GM19455 (cell line): ENCODE data around the gene TTC16.
"Not testable (repeated sequence)": the region's sequence is repeated elsewhere in the genome, so short reads cannot be mapped to it uniquely, and the experiment has no call there.

Source experiments
- ATAC-seq: cut with Tn5 transposase; IDR thresholded peaks from one replicate; pipeline ENCODE4 v1.9.1; 2021; ENCODE audit not compliant: unreplicated experiment

The TTC16 gene

DNA sequence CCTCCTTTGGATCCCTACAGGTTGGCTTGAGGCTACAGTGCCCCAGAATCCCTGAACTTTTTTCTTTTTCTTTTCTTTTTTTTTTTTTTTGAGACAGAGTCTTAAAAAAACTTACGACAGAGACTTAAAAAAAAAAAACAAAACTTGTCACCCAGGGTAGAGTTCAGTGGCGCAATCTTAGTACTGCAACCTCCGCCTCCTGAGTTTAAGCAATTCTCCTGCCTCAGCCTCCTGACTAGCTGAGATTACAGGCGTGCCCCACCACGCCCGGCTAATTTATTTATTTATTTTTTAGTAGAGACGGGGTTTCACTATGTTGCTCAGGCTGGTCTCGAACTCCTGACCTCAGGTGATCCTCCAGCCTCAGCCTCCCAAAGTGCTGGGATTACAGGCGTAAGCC, 65.0 kb downstream of the TTC16 start:
- ATAC-seq, result not testable (repeated sequence)
